Measurements from ENCODE around the gene SMIM44.
"Not testable (repeated sequence)": the region's sequence is repeated elsewhere in the genome, so short reads cannot be mapped to it uniquely, and the experiment has no call there.

DNA sequence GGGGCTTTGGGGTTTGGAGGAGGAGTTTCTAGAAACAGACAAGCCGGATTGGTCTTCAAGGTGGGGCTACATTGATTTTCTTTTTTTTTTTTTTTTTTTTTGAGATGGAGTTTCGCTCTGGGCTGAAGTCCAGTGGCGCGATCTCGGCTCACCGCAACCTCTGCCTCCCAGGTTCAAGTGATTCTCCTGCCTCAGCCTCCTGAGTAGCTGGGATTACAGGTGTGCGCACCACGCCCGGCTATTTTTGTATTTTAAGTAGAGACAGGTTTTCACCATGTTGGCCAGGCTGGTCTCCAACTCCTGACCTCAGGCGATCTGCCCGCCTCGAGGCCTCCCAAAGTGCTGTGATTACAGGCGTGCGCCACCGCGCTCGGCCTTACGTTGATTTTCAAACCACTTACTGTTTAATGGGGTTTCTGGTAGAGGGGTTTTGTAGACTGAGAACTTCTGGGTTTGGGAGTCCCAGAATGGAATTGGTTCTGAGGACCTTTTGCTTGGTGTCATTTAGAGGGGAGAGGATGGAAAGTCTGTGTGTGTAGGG, 24.9 kb upstream of the SMIM44 start:
- TF ChIP-seq, protein P1, sequence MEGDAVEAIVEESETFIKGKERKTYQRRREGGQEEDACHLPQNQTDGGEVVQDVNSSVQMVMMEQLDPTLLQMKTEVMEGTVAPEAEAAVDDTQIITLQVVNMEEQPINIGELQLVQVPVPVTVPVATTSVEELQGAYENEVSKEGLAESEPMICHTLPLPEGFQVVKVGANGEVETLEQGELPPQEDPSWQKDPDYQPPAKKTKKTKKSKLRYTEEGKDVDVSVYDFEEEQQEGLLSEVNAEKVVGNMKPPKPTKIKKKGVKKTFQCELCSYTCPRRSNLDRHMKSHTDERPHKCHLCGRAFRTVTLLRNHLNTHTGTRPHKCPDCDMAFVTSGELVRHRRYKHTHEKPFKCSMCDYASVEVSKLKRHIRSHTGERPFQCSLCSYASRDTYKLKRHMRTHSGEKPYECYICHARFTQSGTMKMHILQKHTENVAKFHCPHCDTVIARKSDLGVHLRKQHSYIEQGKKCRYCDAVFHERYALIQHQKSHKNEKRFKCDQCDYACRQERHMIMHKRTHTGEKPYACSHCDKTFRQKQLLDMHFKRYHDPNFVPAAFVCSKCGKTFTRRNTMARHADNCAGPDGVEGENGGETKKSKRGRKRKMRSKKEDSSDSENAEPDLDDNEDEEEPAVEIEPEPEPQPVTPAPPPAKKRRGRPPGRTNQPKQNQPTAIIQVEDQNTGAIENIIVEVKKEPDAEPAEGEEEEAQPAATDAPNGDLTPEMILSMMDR (optimal IDR thresholded peaks at IDR 0.05 in 1 of 3, IDR thresholded peaks at IDR 0.05 in 1 of 3, conservative IDR thresholded peaks at IDR 0.05 in 1 of 3; ENCODE audit: extremely low read depth in 1 of 3, insufficient read depth in 2 of 3, low read length in 3 of 3), result not testable (repeated sequence)
- TF ChIP-seq EZH2 (IDR thresholded peaks at IDR 0.05; ENCODE audit: low read length), result not testable (repeated sequence)
